ENCODE measurements around the gene LRR1. TPM values are rescaled to one million over a fixed set of nuclear protein-coding genes. Genes with fewer than 3 reads are reported as not detected.

The LRR1 gene
- total RNA-seq, 1 donor from 2014 or later, result 4.7 TPM

Other genes with a start within 250 kb of the LRR1 start
- 612 TPM for gene RPS29, start 12.6 kb upstream of the LRR1 start, total RNA-seq
- gene RPL36AL, start 21.7 kb downstream of the LRR1 start, total RNA-seq, result 135 TPM
- gene MGAT2, start 21.9 kb downstream of the LRR1 start, total RNA-seq, result 20.0 TPM
- gene DNAAF2, start 36.3 kb downstream of the LRR1 start, total RNA-seq, result 4.8 TPM
- gene POLE2, start 89.3 kb downstream of the LRR1 start, total RNA-seq, result 0.78 TPM
- 6.6 TPM for gene KLHDC1, start 94.2 kb downstream of the LRR1 start, total RNA-seq
- gene KLHDC2, start 169.2 kb downstream of the LRR1 start, total RNA-seq, result 77.2 TPM